SK-N-SH treated with all-trans-retinoic acid at 6 μM for 48 hours (cell line): ENCODE measurements around the gene MET.

ENCODE experiments used
- CREB5 ChIP-seq: fragments of 250-450 bp; sonication (Bioruptor Pico); IDR thresholded peaks from 2 replicates; pipeline ENCODE4 v1.5.1; 2020; ENCODE audit warnings: low read depth, mild to moderate bottlenecking, moderate library complexity
- ISL1 ChIP-seq: fragments of 250-450 bp; sonication (Bioruptor Pico); IDR thresholded peaks from 2 replicates; pipeline ENCODE4 v2.1.2; 2022; ENCODE audit warnings: mild to moderate bottlenecking, moderate library complexity
- OSR1 ChIP-seq: fragments of 250-450 bp; sonication (Bioruptor Pico); IDR thresholded peaks from 2 replicates; pipeline ENCODE4 v1.8.0; 2022; ENCODE audit warnings: moderate library complexity, mild to moderate bottlenecking, inconsistent platforms
- PATZ1 ChIP-seq: fragments of 250-450 bp; sonication (Bioruptor Pico); IDR thresholded peaks from 2 replicates; pipeline ENCODE4 v1.8.0; 2020; ENCODE audit warnings: mild to moderate bottlenecking, moderate library complexity, borderline replicate concordance
- ZFP30 ChIP-seq: fragments of 450-650 bp; formaldehyde crosslinking; IDR thresholded peaks from 2 replicates; pipeline ENCODE4 v1.5.0; 2022; ENCODE audit warnings: mild to moderate bottlenecking, moderate library complexity
- TF ChIP-seq, protein P1 (sequence below): fragments of 250-450 bp; sonication (Bioruptor Pico); IDR thresholded peaks from 2 replicates; pipeline ENCODE4 v1.8.0; 2021; ENCODE audit warnings: low read depth, mild to moderate bottlenecking, moderate library complexity, borderline replicate concordance
- TF ChIP-seq, protein P2 (sequence below): fragments of 250-450 bp; sonication (Bioruptor Pico); IDR thresholded peaks from 2 replicates; pipeline ENCODE4 v1.5.0; 2020; ENCODE audit warnings: mild to moderate bottlenecking, moderate library complexity

GRCh38 chr7:116686033-116686432 is 14.0 kb downstream of the MET start:
- TF ChIP-seq ZFP30, result no peak
- no peak for TF ChIP-seq OSR1 (CRISPR knock-in tag)
- TF ChIP-seq, protein P1, sequence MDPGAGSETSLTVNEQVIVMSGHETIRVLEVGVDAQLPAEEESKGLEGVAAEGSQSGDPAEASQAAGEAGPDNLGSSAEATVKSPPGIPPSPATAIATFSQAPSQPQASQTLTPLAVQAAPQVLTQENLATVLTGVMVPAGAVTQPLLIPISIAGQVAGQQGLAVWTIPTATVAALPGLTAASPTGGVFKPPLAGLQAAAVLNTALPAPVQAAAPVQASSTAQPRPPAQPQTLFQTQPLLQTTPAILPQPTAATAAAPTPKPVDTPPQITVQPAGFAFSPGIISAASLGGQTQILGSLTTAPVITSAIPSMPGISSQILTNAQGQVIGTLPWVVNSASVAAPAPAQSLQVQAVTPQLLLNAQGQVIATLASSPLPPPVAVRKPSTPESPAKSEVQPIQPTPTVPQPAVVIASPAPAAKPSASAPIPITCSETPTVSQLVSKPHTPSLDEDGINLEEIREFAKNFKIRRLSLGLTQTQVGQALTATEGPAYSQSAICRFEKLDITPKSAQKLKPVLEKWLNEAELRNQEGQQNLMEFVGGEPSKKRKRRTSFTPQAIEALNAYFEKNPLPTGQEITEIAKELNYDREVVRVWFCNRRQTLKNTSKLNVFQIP (CRISPR knock-in tag), result no peak
- TF ChIP-seq ISL1 (CRISPR knock-in tag), result no peak
- TF ChIP-seq, protein P2, sequence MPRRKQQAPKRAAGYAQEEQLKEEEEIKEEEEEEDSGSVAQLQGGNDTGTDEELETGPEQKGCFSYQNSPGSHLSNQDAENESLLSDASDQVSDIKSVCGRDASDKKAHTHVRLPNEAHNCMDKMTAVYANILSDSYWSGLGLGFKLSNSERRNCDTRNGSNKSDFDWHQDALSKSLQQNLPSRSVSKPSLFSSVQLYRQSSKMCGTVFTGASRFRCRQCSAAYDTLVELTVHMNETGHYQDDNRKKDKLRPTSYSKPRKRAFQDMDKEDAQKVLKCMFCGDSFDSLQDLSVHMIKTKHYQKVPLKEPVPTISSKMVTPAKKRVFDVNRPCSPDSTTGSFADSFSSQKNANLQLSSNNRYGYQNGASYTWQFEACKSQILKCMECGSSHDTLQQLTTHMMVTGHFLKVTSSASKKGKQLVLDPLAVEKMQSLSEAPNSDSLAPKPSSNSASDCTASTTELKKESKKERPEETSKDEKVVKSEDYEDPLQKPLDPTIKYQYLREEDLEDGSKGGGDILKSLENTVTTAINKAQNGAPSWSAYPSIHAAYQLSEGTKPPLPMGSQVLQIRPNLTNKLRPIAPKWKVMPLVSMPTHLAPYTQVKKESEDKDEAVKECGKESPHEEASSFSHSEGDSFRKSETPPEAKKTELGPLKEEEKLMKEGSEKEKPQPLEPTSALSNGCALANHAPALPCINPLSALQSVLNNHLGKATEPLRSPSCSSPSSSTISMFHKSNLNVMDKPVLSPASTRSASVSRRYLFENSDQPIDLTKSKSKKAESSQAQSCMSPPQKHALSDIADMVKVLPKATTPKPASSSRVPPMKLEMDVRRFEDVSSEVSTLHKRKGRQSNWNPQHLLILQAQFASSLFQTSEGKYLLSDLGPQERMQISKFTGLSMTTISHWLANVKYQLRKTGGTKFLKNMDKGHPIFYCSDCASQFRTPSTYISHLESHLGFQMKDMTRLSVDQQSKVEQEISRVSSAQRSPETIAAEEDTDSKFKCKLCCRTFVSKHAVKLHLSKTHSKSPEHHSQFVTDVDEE (CRISPR knock-in tag), result no peak
- TF ChIP-seq PATZ1, result no peak
- no peak for TF ChIP-seq CREB5 (CRISPR knock-in tag)
